ENCODE results near the gene CASP1. TPM values are rescaled to one million over a fixed set of nuclear protein-coding genes. Genes with fewer than 3 reads are reported as not detected.
"Not testable (repeated sequence)": the region's sequence is repeated elsewhere in the genome, so short reads cannot be mapped to it uniquely, and the experiment has no call there.

CASP1 gene
- 2.2 and 2.9 TPM in 2 replicates for total RNA-seq
- 2.9 TPM for polyA plus RNA-seq (2012)

DNA sequence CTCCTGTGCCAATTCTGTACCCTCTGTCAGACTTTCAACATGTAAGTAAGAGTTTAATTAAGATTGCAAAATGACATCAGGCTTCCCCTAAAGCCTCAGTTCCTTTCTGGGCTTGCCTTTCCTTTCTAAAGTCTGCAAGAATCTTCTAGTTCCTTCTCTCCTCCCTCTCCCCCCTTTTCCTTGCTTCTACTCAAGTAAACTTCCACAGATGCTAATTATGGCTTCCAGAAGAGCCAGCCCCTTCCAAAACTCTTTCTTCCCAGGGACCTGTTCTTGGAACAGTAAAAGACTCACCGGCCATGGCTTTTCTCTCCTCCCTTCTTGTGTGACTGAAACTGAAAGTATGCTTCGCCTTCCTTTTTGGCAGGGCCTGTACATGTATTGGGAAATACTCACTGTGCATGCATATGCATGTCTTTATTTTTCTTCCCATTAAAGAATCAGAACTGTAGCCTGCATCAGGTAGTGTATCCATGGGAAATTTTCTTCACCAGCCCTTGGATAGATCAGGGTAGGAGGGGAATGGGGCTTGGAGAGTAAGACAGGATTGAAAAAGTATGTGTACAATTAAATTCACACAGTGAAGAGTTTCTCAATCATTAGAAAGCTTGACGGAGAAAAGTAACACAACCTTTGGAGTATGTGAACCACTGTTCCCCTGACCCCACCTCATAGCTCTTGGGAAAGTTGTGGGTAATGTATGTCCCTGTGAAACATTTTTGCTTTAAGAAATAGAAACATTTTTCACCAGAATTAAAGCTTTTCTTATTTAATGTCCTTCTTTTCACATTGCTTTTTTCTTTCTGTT lies at the start of gene CASP1:
TSS of gene CASP1 (minus strand) at position 332 of the 808 bp plus-strand sequence. CDS start at position 301, 31 bp downstream.
- peak; percentile 38 for DNase-seq (ENCODE audit: low read depth)

DNA sequence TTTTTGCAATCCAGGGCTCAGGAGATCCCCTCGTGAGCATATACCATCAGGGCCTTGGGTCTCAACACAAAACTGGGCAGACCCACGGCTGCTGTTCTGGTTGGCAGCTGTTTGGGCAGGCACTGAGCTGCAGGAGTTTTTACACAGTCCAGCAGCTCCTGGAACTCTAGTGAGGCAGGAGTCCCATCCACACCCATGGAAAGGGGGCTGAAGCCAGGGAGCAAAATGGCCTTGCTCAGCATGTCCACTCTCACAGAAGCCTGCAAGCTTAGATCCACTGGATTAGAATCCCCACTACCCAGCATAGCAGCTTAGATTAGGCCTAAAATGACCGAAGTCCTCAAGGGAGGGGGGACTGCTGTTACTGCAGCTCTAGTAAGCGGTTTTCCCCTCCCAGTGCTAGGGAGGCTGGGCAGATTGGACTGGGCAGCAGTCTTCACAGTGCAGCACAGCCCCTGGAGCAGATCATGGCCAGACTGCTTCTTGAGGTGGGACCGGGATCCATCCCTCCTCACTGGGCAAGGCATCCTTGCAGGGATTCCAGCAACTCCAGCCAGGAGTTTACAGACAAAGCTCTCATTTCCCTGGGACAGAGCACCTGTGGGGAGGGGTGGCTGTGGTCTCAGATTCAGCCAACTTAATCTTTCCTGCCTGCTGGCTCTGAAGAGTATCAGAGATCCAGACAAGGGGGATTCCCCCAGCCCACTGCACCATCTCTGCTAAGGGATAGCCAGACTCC lies 46.6 kb upstream of the CASP1 start:
- DNase-seq (ENCODE audit: low read depth) = no peak

DNA sequence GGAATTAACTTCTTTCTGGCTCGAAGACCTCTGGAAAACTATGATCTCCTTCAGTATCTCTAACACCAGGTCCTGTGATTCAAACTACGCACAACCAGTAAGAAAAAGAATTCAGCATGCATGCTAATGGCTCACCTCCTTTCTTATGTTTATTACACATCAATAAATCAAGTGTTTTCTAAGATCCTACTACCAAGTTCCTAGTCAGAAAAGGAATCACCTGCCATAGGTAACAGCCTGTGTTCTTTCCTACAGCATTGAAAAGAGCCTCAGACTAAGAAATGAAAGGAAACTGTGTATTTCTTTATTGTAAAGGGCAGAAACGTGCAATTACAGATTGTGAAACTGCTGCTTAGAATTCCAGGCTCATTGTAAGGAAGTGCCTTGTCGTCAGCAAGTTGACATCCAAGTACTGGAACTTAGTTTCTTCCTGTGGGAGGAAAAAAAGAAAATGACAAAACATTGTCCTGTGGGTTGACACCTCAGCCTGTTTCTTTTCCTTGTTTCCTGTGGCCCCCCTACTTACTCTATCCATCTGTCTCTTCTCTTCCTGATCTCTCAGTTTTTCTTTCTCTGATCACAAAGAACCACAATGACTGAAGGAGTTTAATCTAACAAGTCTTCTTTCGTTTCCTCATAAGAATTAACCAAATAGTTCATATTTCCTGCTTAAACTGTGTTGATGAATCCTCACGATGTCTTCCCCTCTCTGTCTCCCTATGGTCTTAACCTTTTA lies 45.4 kb upstream of the CASP1 start:
- not testable (repeated sequence) for DNase-seq (ENCODE audit: low read depth)

DNA sequence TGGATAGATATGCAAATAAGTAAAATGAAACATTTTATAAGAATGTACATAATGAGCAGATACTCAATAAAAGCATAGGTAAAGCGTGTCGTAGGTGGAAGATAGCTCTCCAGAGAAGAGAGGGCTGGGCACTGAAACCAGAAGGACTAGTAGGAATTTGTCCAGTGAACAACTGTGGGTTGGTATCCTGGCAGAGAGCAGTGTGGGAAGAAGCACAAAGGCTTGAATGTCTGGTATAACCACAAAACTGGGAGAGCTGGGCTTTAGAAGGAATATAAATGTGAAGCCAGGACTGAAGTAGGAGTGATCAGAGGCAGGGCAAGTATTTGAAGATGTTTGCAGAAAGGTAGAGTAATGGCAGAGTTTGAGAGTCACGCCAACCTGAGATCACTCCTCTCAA lies 43.3 kb upstream of the CASP1 start:
- DNase-seq (ENCODE audit: low read depth) = peak; percentile 69

DNA sequence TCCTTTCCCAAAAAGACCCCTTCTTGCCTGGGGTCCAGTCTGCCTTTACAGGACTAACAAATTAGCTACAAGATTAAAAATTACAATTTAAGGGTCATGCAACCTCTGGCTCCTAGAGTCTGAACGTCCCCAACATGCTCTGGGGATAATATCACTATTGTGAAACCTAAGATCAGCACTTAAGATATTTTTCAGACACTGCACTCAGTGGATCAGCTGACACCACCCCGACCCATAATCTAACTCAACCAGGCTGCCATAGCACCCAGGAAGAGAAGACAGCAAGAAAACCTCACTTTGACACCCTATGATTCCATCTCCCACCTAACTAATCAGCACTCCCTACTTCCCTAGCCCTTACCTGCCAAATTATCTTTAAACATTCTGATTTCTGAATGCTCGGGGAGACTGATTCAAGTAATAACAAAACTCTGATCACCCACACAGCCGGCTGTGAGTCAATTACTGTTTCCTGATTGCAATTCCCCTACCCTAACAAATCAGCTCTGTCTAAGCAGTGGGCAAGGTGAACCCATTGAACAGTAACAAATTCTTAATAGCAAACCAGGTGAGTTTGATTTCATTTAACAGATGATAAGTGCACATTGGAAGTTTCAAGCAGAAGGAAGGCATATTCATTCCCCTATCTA lies 42.3 kb upstream of the CASP1 start:
- not testable (repeated sequence) for DNase-seq (ENCODE audit: low read depth)

DNA sequence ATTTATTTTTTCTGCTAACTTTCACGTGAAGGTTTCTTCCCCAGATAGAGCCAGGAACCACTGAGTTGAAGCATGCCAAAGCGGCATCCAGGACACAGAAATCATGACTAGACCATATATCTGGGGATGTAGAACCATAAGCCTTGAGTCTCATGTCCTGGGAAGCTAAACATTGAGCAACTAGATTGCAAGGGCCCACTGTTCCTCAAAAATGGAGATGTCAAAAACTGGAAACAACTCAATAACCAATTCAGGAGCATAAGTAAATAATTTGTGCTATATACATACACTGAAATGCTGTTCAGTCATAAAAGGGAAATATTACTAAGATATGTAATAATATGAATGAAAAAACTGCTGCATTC lies 39.2 kb upstream of the CASP1 start:
- DNase-seq (ENCODE audit: low read depth) = no peak

DNA sequence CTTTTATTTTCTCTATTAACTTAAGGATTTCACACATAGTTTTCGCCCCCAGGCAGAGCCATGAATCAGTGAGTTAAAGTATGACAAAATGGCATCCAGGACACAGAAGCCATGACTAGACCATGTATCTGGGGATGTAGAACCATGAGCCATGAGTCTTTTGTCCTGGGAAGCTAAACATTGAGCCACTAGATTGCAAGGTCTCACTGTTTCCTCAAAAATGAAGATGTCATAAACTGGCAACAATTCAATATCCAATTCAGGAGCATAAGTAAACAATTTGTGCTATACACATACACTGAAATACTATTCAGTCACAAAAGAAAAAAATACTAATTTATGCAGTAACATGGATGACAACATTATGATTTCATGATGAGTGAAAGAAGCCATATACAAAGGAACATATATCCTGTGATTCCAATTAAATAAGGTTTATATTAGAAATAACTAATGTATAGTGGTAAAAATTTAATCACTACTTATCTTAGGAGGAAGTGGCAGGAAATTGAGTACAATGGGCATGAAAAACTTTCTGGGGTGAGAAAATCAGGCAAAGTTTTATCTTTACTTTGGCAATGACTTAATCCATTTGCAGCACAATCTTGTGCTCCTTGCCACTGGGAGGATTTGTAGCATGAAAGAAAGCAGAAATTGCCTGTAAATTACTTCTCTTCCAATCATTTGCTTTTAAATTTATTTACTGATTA lies 38.7 kb upstream of the CASP1 start:
- DNase-seq (ENCODE audit: low read depth) = no peak

DNA sequence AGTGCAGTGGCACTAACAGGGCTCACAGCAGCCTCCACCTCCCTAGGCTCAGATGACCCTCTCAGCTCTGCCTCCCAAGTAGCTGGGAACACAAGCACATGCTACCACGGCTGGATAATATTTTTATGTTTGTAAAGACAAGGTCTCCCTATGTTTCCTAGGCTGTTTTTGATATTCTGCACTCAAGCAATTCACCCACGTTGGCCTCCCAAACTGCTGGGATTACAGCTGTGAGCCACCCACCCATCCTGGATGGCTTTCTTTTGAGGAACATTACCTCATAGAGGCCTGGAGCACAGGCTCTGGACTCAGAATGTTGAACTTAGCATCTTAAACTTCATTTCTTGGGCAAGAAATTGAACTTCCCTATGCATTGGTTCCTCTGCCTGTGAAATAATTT lies 37.1 kb upstream of the CASP1 start:
- not testable (repeated sequence) for DNase-seq (ENCODE audit: low read depth)

DNA sequence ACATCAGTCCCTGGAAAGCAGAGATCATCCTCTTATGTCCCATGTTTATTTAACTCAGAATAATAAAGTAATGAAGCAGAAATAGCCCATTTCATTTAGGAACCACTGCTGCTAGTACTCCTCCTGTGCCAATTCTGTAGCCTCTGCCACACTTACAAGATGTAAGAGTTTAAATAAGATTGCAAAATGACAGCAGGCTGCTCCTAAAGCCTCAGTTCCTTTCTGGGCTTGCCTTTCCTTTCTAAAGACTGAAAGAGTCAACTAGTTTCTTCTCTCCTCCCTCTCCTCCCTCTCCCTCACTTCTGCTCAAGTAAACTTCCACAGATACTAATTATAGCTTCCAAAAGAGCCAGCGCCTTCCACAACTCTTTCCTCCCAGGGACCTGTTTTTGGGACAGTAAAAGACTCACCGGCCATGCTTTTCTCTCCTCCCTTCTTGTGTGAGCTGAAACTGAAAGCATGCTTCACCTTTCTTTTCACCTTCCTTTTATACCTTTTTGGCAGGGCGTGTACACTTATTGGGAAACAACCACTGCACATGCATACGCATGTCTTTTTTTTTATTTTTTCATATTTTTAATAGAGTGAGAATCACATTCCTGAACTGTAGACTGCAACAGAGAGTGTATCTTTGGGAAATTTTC lies 36.3 kb upstream of the CASP1 start:
- no peak for DNase-seq (ENCODE audit: low read depth)

DNA sequence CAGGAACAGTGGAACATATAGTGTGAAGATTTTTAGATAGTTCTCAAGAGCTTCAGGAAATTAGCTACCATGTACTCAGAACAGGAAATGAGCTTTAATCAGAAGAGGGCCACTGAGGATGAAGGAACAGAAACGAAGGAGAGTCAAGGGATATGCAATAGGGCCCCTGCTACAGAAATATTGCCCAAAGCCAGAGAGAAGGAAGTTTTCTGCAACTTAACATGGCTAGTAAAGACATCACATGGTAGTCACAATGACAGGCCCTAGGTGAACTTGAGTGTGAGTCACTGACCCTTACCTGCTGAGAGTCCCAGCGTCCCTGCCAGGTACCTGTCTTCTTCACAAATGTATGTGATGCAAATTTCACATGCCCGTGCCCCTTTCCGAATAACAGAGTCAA lies 35.4 kb upstream of the CASP1 start:
- DNase-seq (ENCODE audit: low read depth) = no peak

DNA sequence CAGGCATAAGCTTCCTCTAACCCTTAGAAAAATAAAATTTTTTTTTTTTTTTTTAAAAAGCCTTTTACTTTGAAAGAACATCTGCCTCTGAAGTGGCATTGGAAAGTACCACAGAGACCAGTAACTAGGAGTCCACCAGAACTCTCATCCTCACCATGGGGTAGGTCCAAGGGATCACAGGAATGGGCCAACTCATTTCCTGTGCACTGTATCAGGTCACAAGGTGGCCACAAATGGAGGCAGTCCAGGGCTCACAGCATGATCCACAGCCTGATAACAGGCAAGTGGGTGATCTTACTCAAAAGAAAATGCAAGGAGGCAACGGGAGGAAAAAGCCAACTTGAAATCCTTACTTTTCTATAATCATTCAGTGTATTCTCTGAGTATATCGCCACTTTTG lies 34.8 kb upstream of the CASP1 start:
- not testable (repeated sequence) for DNase-seq (ENCODE audit: low read depth)

DNA sequence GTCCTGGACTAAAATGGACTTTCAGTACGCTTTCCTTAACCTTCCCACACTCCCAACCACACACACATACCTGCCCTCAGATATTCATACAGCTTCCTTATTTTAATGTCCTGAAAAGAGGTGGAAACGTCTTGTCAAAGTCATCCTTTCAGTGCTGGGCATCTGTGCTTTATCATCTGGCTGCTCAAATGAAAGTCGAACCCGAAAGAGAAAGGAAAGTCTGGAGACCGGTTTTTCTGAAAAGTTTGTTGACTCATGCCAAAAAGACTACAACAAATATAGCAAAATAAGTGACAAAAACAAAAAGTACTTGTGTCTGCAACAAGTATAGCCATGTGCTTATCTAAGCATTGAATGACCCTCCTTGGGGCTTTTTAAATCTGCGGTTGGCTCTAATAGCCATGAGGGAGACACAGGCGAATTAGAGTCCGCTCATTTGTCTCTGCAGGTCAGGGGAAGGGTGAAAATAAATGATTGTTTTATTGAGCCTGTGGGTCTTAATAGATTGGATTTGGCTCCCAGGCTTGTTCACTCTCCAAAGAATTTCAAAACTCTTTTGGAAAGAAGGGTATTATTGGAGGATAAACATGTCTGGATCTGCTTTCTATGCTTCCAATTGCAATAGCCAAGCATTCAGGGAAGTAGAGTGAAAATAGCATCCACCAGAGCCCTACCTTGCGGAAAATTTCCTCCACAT lies 28.4 kb upstream of the CASP1 start:
- not testable (repeated sequence) for DNase-seq (ENCODE audit: low read depth)

DNA sequence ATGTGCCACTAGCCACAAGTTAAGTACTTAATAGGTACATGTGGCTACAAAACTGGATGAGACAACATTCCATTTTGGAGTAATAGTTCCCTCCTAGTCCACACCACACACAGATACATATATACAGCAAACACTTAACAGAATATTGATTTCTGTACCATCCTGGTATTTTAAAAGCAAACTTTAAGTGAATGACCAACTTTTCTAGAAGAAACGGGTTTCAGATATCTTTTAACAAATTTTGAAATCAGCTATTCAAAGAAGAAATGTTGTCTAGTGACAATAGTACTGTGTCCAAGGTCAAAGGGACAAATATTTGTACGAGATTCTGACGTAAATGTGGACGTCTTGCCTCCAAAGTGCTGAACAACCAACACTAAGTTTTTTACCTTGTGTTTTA lies 22.5 kb upstream of the CASP1 start:
- no peak for DNase-seq (ENCODE audit: low read depth)

DNA sequence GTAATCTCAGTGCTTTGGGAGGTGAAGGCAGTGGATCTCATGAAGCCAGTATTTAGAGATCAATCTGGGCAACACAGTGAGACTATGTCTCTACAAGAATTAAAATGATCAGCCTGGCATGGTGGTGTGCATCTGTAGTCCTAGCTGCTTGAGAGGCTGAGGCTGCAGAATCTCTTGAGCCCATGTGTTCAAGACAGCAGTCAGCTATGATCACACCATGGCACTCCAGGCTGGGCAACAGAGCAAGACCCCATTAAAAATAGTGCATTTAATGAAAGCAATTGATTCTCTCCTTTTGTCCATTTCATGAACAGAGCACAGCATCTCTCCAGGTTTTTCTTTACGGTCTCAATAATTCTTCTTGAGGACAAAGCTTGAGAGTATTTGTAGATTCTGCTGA lies 21.5 kb upstream of the CASP1 start:
- no peak for DNase-seq (ENCODE audit: low read depth)

DNA sequence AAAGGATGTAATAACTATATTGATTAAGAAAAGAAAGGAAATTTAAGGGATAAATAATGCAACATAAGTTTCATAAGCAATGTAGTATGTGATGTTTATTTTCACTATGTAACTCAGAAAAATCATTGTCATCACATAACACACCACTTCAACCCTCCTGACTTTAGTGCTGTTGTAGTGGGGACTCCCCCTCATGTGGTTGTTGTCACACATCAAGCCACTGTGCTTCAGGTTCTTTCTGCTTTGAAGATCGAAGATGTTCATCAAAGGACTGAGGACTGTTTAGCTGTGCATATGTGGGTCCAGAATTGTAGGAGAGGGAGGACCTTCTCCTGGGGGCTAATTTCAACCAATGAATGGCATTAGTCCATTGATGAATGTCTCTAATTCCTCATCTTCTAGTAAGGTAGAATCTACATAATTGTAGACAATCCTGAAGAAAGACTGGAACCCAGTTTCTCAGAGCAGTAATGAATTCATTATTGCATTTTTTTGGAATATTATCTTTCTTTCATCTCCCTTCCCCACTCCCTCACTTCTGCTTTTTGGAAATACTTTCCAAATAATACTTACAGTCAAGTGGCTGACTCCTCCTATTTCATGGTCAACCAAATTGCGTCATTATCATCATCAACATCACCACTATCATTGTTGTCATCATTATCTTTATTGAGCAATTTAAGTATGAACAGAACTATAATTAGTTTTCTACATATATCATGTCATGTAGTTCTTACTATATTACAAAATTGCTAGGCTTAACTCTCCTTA lies 20.0 kb upstream of the CASP1 start:
- DNase-seq (ENCODE audit: low read depth) = no peak

DNA sequence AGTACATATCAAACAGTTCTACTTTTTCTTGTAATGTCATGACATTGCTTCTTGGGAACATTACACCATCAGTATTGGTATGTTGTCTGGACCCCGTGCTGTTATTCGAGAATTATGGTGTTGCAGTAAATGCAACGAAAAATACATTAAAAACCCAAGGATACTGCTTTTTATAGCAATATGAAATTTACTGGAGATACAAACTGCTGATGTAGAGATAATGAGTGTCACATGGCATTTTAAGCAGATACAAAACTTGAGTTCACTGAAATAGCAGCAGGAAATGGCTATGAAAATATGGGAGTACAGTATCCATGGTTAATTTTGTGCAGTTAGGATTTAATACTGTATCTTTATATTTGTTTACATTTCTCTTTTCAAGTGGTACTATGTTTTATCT lies 17.5 kb upstream of the CASP1 start:
- DNase-seq (ENCODE audit: low read depth) = no peak

DNA sequence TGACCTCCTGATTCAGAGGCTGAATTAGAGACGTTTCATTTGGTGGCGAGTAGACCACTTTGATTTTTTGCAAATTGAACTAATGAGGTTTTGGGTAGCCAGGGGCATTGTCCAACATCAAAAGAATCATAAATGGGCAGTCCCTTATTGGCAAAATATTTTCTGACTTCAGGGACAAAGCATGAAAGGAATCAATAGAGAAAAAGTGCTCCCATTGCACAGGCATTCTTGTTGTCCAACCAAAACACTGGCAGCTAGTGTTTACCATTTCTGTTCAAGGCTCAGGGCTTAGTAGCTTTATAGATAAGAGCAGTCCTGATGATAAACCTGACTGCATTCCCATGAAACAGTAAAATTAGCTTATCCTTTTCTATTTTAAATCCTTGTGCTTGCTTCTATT lies 16.6 kb upstream of the CASP1 start:
- no peak for DNase-seq (ENCODE audit: low read depth)

DNA sequence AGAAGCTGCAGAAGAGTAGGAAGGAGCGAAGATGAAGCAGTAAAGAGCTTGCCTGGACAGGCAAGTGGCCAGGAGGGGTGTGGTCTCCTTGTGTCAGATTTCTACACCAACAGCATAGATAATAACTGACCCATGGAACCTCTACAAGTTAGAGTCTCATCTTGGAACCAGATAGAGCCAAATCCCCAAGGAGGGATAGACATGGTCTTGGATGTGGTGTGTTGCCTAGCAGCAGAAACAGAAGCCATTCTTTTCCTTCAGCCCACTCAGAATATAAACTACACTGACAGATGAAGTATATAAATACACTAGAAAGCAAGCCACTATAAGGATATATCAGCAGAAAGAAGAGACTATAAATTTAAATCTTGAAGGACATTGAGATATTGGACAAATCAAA lies 14.5 kb upstream of the CASP1 start:
- peak; percentile 8 for DNase-seq (ENCODE audit: low read depth)

Measured in myocyte (in vitro differentiated cells).